ENCODE data around the gene ARFGEF2.
"Not testable (repeated sequence)": the region's sequence is repeated elsewhere in the genome, so short reads cannot be mapped to it uniquely, and the experiment has no call there.

The ARFGEF2 gene

DNA sequence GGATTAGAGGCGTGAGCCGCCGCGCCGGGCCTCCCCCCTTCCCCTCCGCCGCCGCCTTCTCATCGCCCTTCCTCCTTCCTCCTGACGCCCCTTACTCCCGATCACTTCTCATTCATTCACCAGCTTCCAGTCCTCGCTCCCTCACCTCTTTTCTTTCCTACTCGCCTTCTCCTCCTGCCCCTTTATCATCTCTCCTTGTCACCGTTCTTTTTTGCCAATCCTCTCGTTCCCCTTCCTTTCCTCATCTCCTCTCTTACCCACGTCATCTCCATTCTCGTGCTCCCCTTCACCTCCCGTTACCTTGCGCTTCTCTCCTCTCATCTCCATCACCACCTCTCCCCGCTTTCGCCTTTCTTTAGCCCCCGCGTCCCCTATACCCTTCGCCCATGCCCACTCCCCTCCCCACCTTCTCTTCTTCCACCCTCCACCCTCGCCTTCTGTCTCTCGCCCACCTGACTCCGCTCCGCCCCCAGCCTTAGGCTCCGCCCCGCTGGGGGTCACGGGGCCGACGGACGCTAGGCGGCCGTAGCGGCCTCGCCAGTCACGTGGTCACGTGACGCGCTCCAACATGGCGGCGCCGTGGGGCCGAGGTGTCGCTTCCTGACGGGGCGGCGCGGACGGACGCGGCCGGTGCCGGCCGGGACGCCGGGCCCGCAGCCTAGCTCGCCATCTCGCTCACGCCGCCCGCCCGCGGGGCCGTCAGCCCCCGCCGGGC lies at the start of gene ARFGEF2:
Gene ARFGEF2 (plus strand): TSS at position 544 of the 715 bp plus-strand sequence. CDS start 179 bp downstream, outside the sequence.
- peak; percentile 86 to 93 for DNase-seq

DNA sequence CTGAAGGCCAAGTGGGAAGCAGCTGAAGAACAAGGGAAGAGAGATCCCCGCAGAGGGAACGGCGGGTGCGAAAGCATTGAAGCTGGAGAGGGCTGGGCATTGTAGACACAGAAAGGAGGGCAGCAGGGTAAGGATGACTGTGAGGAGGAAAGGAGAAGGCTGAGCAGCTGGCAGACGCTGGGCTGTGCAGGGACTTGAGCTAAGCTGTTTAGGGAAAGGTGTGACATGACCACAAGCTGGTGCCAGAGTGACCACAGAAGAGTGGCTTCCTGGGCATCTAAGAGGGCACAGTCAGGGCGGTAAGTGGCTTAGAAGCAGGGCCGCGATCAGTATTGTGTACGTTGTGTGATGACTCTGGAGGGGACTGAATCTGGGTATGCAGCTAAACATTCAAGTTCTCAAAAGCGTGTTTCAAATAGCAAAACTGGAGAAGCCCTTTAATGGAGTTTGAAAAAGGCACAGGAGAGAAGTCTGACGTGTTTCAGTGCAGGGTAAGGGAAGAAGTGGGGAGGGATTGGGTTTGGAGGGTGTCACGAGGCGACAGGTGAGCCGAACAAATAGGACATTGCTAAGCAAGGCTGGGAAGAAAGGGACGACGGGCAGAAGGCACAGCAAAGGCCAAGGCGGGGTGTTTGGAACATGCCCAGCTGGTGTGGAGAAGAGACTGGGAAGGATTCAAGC lies 46.1 kb upstream of the ARFGEF2 start:
- DNase-seq: no peak

DNA sequence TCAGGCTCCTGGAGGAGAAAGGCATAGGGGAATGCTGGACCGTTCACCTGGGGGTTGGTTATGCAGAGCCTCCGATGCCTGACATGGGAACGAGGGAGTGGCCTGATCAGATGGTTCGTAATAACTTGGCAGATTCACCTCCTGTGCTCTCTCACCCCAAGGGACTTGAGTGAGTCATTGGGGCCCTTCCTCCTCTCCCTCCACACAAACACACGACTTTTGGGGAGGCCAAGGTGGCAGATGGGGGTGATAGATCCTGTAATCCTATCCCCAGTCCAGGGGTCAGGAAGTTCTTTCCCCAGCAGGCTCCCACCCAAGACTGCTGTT lies 45.6 kb upstream of the ARFGEF2 start:
- DNase-seq: no peak

DNA sequence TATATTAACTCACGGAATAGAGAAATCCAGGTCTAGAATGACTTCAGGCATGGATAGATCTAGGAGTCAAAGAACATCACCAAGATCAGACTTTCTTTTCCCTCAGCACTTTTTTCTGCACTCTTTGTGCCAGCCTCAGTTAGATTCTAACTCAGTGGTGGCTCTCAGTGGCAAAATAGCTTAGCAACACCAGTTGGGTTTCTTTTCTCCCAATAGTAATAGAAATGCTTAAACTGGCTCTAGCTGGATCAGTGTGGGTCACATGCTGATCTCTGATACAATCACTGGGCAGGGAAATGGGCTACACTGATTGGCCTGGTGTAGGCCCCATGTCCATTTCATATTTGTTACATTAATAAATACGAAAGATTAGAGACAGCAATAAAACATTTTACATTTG lies 44.2 kb upstream of the ARFGEF2 start:
- no peak for DNase-seq

DNA sequence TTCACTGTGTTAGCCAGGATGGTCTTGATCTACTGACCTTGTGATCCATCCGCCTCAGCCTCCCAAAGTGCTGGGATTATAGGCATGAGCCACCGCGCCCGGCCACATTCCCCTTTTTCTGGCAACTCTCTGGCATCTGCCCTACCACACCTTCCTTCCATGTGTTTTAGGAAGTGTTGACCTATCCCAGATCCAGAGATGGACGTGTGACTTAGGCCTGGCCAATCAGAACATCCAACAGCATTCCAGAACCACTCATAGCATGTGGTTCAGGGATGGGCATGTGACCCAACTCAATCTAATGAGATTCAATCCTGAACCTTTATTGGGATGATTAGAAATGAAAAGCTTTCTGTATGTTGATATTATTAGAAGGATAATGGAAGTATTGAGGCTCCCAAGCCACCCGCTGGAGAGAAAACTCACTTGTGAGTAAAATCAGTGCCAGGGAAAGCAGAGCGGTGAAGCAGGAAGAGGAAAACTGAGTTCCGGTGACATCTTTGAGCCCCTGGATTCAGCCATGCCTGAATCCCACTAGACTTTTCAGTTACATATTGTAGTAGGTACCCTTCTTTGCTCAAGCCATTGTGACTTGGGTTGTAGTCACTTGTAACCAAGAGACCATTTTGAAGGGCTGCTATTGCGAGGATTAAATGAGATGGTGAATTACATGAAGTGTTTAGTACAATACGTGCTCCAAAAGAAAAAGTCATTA lies 42.8 kb upstream of the ARFGEF2 start:
- no peak for DNase-seq

DNA sequence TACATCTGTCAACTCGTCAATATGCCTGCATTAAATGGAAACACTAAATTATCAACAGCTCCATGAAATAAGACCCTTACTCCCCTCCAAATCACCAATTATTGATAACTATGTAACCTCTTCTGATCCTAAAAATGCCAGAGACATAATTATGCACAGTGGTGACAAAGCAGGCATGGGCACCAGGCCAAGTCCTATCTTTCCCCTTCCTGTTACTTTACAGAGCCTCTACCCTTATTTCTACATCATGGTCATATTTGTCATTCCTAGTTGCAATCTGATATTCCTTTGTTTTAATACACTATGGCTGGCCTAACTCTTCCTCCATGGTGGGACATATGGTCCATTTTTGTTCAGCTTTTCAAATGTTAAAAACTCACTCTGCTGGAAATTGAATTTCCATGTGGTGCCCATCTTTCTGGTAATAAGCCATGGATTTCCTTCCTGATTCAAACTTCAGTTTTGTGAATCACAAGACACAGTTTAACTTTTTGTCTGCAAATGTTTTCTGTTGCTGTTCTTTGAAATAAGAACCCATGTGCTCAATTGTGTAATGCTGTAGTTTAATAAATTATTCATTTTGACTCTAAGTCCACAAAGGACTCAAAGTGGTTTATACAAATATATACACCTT lies 41.8 kb upstream of the ARFGEF2 start:
- DNase-seq: no peak

DNA sequence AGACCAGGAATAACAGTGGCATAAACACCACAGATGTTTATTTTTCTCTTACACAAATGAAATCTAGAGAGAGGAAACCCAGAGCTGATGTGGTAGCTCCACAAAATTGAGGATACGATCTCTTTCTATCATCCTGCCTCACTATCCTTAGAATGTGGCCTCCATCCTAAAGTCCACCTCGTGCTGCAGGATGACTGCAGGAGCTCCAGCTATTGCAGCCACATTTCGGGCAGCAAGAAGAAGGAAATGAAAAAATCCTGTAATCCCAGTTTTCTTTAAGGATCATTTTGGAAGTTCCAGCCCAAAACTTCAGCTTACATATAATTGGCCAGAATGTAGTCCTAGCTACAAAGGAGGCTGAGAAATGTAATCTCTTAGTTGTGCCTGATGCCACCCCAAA lies 41.2 kb upstream of the ARFGEF2 start:
- no peak for DNase-seq

DNA sequence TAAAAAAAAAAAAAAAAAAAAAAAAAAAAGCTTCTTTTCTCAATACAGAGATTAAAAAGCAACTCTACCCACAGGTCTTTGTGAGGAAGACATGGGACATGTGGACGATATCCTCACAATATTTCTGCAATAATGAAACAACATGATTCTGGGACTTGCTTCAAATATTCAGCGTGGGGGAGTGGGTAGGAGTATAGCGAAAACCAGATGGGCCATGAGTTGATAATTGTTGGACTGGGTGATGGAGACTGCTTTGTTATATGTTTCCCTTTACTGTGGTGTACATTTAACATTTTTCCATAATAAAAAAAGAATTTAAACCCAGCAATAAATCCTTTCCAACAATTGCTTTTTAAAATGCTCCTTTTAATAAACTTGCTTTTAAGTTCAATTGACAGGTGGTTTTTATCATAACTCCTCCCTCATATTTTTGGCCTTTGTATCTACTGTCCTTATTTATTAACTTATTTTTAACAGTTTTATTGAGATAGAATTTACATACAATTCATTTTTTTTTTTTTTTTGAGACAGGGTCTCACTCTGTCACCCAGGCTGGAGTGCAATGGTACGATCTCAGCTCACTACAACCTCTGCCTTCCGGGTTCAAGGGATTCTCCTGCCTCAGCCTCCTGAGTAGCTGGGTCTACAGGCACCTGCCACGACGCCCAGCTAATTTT lies 40.4 kb upstream of the ARFGEF2 start:
- no peak for DNase-seq

DNA sequence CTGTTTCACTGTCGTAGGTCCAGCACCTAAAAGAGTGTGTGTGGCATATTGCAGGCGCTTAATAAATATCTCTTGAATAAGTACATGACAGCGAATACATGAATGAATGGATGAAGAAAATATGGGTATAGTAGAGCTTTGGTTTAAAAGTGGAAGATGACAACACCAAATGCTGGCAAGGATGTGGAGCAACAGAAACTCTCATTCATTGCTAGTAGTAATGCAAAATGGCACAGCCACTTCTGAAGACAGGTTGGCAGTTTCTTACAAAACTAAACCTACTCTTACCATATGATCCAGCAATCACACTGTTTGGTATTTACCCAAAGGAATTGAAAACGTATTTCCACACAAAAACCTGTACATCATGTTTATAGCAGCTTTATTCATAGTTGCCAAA lies 36.3 kb upstream of the ARFGEF2 start:
- no peak for DNase-seq

DNA sequence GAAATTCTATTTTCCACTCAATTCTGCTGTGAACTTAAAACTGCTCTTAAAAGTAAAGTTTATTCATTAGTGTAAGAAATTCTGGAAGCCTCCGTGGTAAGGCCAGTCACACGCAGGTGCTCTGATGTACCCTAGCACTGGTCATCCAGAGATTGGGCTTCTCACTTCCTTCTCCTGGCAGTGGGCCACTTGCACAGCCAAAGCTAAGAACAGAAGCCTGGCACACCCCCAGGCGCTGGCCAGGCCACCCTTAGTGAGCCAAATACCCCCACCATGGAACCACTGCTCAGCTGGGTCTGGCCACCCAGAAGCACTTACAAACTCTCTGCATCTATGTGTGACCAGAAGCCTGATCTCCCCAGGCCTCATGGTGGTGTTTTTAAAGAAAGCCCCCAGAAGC lies 35.3 kb upstream of the ARFGEF2 start:
- no peak for DNase-seq

DNA sequence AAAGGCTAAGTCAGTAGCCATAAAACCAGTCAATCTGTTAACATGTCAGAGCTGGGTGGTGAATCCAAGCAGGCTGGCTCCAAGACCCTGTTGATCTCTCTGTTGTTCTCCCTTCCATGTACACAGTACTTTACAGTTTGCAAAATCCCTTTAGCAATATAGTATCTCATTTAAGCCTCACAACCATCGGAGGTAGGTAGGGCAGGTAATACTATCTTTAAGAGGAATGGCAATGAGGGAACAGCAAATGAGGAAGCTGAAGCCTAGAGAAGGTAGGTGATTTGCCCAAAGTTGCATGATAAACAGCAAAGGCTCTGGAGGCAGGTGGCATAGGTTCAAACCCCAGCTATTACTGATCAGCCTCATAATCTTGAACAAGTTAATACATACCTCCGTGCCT lies 34.7 kb upstream of the ARFGEF2 start:
- DNase-seq: no peak

DNA sequence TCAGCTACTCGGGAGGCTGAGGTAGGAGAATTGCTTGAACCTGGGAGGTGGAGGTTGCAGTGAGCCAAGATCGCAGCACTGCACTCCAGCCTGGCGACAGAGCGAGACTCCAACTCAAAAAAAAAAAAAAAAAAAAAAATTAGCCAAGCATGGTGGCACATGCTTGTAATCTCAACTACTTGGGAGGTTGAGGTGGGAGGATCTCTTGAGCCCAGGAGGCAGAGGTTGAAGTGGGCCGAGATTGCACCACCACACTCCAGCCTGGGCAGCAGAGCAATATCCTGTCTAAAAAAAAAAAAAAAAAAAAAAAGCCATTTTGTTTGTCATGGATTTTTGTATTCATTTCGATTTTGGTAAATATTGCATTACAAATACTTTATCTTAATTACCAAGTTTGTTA lies 33.0 kb upstream of the ARFGEF2 start:
- not testable (repeated sequence) for DNase-seq

DNA sequence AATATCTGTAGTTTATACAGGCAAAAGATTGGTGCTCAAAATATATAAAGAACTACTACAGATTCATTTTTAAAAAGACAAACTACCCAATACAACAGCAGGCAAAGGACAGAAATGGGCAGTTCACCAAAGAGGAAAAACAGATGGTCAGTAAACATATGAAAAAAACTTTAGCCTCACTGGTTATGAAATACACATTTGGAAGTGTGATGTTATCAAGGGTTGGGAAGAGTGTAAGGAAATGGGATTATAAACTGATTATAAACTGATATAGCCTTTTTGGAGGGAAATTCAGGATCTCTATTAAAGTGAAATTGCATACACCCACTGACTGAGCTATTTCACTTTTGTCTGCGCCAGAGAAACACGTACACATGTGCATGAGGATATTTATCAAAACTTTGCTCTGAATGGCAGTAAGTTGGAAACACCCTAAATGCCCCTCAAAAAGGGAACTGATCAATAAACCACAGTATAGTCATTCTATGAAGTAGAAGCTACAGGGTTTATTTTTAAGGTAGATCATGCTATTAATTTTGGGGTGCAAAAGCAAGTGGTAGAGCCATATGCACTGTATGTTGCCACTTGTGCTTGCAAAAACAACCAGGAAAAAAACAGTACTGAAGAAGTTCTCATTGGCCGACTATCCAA lies 32.2 kb upstream of the ARFGEF2 start:
- DNase-seq: no peak

DNA sequence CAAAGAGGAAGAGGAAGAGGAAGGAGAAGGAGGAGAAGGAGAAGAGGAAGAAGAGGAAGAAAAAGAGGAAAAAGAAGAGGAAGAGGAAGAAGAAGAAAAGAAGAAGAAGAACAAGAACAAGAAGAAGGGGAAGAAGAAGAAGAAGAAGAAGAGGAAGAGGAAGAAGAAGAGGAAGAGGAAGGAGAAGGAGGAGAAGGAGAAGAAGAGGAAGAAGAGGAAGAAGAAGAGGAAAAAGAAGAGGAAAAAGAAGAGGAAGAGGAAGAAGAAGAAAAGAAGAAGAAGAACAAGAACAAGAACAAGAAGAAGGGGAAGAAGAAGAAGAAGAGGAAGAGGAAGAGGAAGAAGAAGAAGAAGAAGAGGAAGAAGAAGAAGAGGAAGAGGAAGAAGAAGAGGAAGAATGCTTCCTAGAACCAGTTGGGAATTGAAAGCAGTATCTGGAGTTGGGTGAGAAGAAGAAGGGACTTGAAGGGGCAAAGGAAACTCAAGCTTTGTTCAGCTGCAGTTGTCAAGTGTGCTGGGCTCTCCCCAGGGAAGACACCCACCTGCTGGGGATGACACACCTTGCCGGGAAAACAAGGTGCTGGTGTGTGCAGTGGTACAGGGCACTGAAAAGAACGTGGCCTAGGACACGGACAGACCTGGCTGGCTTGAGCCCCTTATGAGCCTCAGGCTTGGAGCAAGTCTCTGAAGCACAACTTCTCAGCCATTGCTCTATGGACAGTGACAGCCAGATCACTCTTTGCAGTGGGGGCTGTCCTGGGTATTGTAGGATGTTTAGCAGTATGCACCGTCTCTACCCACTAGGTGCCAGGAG lies 30.1 kb upstream of the ARFGEF2 start:
- no peak for DNase-seq

DNA sequence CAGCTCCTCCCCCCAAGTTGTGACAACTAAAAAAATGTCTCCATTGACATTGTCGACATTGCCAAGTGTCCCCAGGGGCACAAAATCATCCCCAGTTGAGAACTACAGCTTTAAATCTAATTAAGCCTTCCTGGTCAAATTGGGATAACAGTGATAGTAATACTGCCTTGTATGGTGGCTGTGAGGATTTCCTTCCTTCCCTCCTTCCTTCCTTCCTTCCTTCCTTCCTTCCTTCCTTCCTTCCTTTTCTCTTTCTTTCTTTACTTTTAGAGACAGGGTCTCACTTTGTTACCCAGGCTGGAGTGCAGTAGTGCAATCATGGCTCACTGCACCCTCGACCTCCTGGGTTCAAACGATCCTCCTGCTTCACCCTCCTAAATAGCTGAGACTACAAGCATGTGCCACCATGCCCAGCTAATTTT lies 29.5 kb upstream of the ARFGEF2 start:
- no peak for DNase-seq

DNA sequence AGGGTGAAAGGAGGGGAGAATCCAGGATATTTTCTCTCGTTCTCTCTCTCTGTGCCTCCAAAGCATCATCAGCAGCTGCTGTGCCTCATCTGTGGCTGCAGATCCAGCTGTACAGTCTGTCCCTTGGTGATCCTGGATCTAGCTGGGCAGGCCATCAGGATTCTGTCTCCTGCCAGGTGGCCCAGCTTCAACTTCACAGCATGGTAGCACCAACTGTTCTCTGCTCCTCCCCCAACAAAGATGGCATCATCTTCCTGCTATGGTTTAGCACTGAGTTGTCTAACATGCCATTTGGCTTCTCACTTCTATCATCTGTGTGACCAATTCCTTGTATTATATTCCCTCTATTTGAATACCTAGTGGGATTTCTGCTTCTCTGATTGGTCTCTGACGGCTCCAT lies 28.6 kb upstream of the ARFGEF2 start:
- no peak for DNase-seq

DNA sequence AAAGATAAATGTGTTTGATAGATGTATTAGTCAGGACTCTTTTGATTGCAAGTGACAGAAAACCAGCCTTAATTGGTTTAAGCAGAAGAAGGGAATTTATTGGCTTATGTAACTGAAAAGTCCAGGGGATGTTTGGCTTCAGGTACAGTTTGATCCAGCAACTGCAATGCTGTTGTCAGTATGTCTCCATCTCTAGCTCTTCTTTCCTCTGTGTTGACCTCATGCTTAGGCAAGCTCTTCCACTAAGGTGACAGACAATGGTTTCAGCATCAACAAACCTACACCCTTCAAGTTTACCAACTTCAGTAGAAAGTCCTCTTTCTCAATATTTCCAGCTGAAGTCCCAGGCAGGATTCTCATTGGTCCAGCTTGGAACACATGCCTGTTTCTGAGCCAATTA lies 28.1 kb upstream of the ARFGEF2 start:
- DNase-seq: no peak

DNA sequence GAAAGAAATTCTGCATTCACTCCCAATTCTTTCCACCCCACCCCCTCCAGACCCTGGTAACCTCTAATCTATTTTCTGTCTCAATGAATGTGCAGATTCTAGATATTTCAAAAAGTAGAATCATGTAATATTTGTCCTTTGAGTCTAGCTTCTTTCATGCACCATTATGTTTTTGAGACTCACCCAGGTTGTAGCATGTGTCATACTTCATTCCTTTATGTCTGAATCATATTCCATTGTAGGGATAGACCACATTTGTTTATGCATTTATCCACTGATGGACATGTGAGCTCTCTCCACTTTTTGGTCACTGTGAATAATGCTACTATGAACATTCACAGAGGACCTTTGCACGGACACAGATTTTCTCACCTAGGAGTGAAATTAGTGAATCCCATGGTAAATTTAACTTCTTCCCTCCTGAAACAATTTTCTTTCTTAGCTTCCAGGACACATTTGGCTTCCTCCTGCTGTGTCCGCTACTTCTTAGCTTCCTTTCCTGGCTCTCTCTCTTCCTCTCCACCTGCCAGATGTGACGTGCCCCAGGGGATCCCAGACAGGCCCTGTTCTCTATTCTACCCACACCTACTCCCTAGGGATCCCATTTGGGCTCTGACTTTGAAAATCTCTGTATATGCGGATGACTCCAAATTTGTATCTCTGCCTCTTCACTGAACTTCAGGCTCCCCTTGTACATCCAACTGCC lies 24.1 kb upstream of the ARFGEF2 start:
- no peak for DNase-seq

DNA sequence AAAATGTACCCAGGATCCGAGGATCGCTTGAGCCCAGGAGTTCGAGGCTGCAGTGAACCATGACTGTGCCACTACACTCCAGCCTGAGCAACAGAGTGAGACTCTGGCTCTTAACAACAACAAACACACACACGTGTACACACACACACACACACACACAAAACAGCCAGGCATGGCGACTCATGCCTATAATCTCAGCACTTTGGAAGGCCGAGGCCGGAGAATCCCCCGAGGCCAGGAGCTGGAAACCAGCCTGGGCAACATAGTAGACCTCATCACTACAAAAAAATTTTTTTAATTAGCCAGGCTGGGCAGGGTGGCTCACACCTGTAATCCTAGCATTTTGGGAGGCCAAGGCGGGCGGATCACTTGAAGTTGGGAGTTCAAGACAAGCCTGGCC lies 23.3 kb upstream of the ARFGEF2 start:
- DNase-seq: no peak

DNA sequence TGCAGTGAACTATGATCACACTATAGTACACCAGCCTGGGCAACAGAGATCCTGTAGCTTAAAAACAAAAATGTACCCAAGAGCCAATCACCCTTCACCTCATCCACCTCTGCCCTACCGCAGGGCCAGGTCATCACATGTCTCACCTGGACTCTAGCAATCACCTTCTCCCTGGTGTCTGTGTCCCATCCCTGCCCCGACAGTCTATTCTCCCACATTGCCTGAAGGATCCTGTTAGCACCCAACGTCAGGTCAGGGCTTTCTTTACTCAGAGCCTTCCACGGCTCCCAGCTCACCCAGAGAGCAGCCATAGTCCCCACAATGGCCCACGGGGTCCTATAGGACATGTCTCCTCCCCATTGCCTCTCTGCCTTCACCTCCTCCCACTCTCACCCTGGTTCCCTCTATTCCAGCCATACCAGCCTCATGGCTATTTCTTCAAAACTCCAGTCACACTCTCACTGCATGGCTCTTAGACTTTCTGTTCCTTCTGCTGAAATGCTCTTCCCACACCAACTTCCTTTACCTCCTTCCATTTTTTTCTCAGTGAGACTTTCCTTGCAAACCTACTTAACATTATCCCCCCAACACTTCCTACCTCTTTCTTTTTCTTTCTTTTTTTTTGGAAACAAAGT lies 22.5 kb upstream of the ARFGEF2 start:
- no peak for DNase-seq

DNA sequence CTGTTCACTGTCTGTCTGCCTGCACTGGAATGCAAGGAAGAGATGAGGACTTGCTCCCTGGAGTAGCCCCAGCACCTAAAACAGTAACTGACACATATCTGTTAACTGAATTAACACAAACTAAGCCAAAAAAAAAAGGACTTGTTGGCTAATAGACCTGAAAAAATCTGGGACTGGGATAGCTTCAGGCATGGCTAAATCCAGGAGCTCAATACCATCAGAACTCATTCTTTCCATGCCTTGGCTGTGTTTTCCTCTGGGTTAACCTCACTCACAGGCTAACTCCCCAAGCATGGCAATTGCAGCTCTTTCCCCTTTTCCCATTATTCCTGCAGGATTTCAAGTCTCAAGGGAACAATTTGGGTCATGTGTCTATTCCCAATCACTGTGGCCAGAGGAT lies 21.6 kb upstream of the ARFGEF2 start:
- no peak for DNase-seq

Data from NCI-H2081 (cell line).